Loucy (cell line): ENCODE results near the gene DOLK.

Experiments
- H2AFZ ChIP-seq: fragments of 200-600 bp; sonication (generic); 2 replicates; pipeline ENCODE4 v1.6.0; 2016; ENCODE audit warnings: antibody characterized with exemption, mild to moderate bottlenecking, low read length, moderate library complexity
- H3F3A ChIP-seq: fragments of 200-600 bp; 2 replicates; pipeline ENCODE4 v1.6.0; 2016; ENCODE audit warnings: antibody characterized with exemption, low read depth, mild to moderate bottlenecking
- H3K27me3 ChIP-seq: fragments of 200-600 bp; sonication (generic); 2 replicates; pipeline ENCODE4 v1.6.1; 2014; ENCODE audit warnings: low read length, mild to moderate bottlenecking; ENCODE audit not compliant: insufficient read depth, poor library complexity, severe bottlenecking
- H3K36me3 ChIP-seq: fragments of 200-600 bp; sonication (generic); 2 replicates; pipeline ENCODE4 v1.6.1; 2016; ENCODE audit warnings: low read length; ENCODE audit not compliant: insufficient read depth
- H3K4me1 ChIP-seq: fragments of 200-600 bp; sonication (generic); 2 replicates; pipeline ENCODE4 v1.5.1; 2014; ENCODE audit warnings: low read length, mild to moderate bottlenecking; ENCODE audit not compliant: insufficient read depth, poor library complexity, severe bottlenecking
- H3K4me2 ChIP-seq: fragments of 200-600 bp; sonication (generic); 2 replicates; pipeline ENCODE4 v1.6.0; 2014; ENCODE audit warnings: antibody characterized with exemption, low read length, low read depth, mild to moderate bottlenecking; ENCODE audit not compliant: poor library complexity, severe bottlenecking
- H3K4me3 ChIP-seq: fragments of 200-600 bp; sonication (generic); 2 replicates; pipeline ENCODE4 v1.5.1; 2014; ENCODE audit warnings: low read length, mild to moderate bottlenecking, mixed read lengths; ENCODE audit not compliant: poor library complexity, severe bottlenecking
- H3K79me2 ChIP-seq: fragments of 200-600 bp; sonication (generic); 2 replicates; pipeline ENCODE4 v1.6.1; 2014; ENCODE audit warnings: low read length; ENCODE audit not compliant: insufficient read depth
- H3K9ac ChIP-seq: fragments of 200-600 bp; sonication (generic); 2 replicates; pipeline ENCODE4 v1.6.0; 2014; ENCODE audit warnings: mild to moderate bottlenecking, low read depth, low read length, moderate library complexity; ENCODE audit not compliant: poor library complexity, severe bottlenecking
- H3K9me2 ChIP-seq: fragments of 200-600 bp; sonication (generic); replicated peaks from 2 replicates; pipeline ENCODE4 v1.6.1; 2016; ENCODE audit warnings: low read depth, low read length, mixed read lengths
- H3K9me3 ChIP-seq: fragments of 200-600 bp; sonication (generic); 2 replicates; pipeline ENCODE4 v1.6.1; 2014; ENCODE audit warnings: mild to moderate bottlenecking, antibody characterized with exemption, low read length, low read depth; ENCODE audit not compliant: insufficient read depth
- H4K20me1 ChIP-seq: fragments of 200-600 bp; sonication (generic); 2 replicates; pipeline ENCODE4 v1.6.0; 2014; ENCODE audit warnings: antibody characterized with exemption, low read length, mild to moderate bottlenecking; ENCODE audit not compliant: insufficient read depth, poor library complexity, severe bottlenecking
- CTCF ChIP-seq: fragments of 200-600 bp; sonication (generic); conservative IDR thresholded peaks from 2 replicates; pipeline ENCODE4 v1.5.1; 2014; ENCODE audit warnings: mild to moderate bottlenecking, antibody characterized with exemption, low read length
- EZH2phosphoT487 ChIP-seq: fragments of 200-600 bp; IDR thresholded peaks from 2 replicates; pipeline ENCODE4 v1.6.1; 2018; ENCODE audit warnings: antibody characterized with exemption, mild to moderate bottlenecking, moderate library complexity, borderline replicate concordance

DOLK gene

DNA sequence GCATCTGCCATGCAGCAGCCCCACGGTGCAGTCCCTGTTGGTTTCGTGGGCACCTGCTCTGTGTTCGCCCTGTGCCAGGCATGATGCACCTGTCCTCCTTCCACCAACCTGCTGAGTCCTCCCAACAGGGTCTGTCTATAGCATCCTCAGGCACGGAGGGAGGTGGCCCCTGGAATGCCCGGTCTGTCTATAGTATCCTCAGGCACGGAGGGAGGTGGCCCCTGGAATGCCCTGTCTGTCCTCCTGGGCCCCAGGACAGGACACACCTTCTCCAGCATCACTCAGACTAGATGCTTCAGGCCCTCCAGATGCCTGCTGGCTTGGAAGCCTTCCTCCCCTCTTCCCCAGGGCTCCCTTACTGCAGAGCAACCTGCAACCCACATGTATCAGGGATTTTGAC, 36.5 kb downstream of the DOLK start:
- H3K9ac ChIP-seq: no peak overlapping the region
- no peaks in the 10 kb centered on the region for H3K9me2 ChIP-seq
- H2AFZ ChIP-seq: no peak overlapping the region
- H3K36me3 ChIP-seq: peaks cover 21% of the 10 kb centered on the region; the same call in 1 of the 2 replicates
- no peaks in the 10 kb centered on the region for H3K9me3 ChIP-seq
- no peaks in the 10 kb centered on the region for H3K4me1 ChIP-seq
- H4K20me1 ChIP-seq: no peaks in the 10 kb centered on the region
- no peaks in the 10 kb centered on the region for H3K79me2 ChIP-seq
- H3K4me2 ChIP-seq: no peak overlapping the region
- H3F3A ChIP-seq: no peaks in the 10 kb centered on the region
- H3K27me3 ChIP-seq: no peaks in the 10 kb centered on the region
- no peak for TF ChIP-seq EZH2phosphoT487
- no peak for TF ChIP-seq CTCF
- H3K4me3 ChIP-seq: no peak overlapping the region

DNA sequence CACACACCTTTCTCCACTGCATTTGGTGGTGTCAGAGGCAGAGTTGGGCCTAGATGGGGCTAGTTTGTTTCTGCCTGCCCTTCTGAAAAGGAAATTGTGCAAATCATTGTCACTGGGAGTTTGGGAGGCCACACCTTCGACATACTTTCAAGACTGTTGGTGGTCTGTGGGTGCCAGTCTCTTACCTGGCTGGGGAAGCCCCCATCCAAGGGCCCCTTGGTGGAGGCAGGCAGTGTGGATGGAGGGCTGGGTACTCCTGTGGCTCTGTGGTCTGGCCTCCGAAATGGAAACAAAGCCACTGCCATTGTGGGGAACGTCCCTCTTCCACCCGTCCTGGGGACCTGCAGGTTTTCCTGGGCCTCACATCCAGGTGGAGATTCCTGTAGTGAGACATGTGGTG, 37.5 kb downstream of the DOLK start:
- no peaks in the 10 kb centered on the region for H3K27me3 ChIP-seq
- H2AFZ ChIP-seq: no peak overlapping the region
- no peaks in the 10 kb centered on the region for H3K4me1 ChIP-seq
- TF ChIP-seq EZH2phosphoT487: no peak
- no peak for TF ChIP-seq CTCF
- H3K9me3 ChIP-seq: no peaks in the 10 kb centered on the region
- no peak overlapping the region for H3K9ac ChIP-seq
- H4K20me1 ChIP-seq: no peaks in the 10 kb centered on the region
- H3K9me2 ChIP-seq: no peaks in the 10 kb centered on the region
- H3K4me2 ChIP-seq: no peak overlapping the region
- H3K4me3 ChIP-seq: no peak overlapping the region
- H3K79me2 ChIP-seq: no peaks in the 10 kb centered on the region
- peaks cover 21% of the 10 kb centered on the region; the same call in 1 of the 2 replicates for H3K36me3 ChIP-seq
- no peaks in the 10 kb centered on the region for H3F3A ChIP-seq

GRCh38 chr9:128908372-128908771, 39.0 kb downstream of the DOLK start:
- H3K36me3 ChIP-seq: peaks cover 21% of the 10 kb centered on the region; the same call in 1 of the 2 replicates
- TF ChIP-seq CTCF (no peak), EZH2phosphoT487 (no peak)
- H3K4me1 ChIP-seq: no peaks in the 10 kb centered on the region
- H3K4me3 ChIP-seq: no peak overlapping the region
- no peaks in the 10 kb centered on the region for H3K27me3 ChIP-seq
- no peak overlapping the region for H3K4me2 ChIP-seq
- no peaks in the 10 kb centered on the region for H3F3A ChIP-seq
- no peak overlapping the region for H2AFZ ChIP-seq
- no peaks in the 10 kb centered on the region for H3K79me2 ChIP-seq
- no peaks in the 10 kb centered on the region for H3K9me2 ChIP-seq
- H3K9me3 ChIP-seq: no peaks in the 10 kb centered on the region
- no peaks in the 10 kb centered on the region for H4K20me1 ChIP-seq
- no peak overlapping the region for H3K9ac ChIP-seq
